Measurements from ENCODE around the gene VCAN. TPM values are rescaled to one million over a fixed set of nuclear protein-coding genes. Genes with fewer than 3 reads are reported as not detected.

VCAN gene
- total RNA-seq, 1 donor from 2014 or later: 178 TPM

- no peak for DNase-seq (ENCODE audit: low read depth)
- no peaks in the 10 kb centered on the region for H3K36me3 ChIP-seq (ENCODE audit: control insufficient read depth, insufficient read depth, low read length)
- H3K4me3 ChIP-seq (ENCODE audit: low read depth, low read length): no peak overlapping the region
- H3K27me3 ChIP-seq (ENCODE audit: control insufficient read depth, insufficient read depth, low read length): no peaks in the 10 kb centered on the region
- no peak for TF ChIP-seq CTCF (IDR thresholded peaks at IDR 0.05; ENCODE audit: insufficient read depth, low read length, poor library complexity, severe bottlenecking)
Observed at GRCh38 chr5:83527221-83527620, 55.7 kb downstream of the VCAN start.

GRCh38 chr5:83527722-83528438, 56.3 kb downstream of the VCAN start:
- TF ChIP-seq CTCF (IDR thresholded peaks at IDR 0.05; ENCODE audit: insufficient read depth, low read length, poor library complexity, severe bottlenecking): no peak

GRCh38 chr5:83528439-83528769, 56.9 kb downstream of the VCAN start:
- no peaks in the 10 kb centered on the region for H3K27me3 ChIP-seq (ENCODE audit: control insufficient read depth, insufficient read depth, low read length)
- no peaks in the 10 kb centered on the region for H3K36me3 ChIP-seq (ENCODE audit: control insufficient read depth, insufficient read depth, low read length)
- H3K4me3 ChIP-seq (ENCODE audit: low read depth, low read length): no peak overlapping the region
- DNase-seq (ENCODE audit: low read depth): no peak
- TF ChIP-seq CTCF (IDR thresholded peaks at IDR 0.05; ENCODE audit: insufficient read depth, low read length, poor library complexity, severe bottlenecking): no peak

More at GRCh38 chr5:83527722-83528438, 56.3 kb downstream of the VCAN start:
- Histone ChIP-seq H3K27me3 (ENCODE audit: control insufficient read depth, insufficient read depth, low read length) (no peaks in the 10 kb centered on the region), H3K4me3 (ENCODE audit: low read depth, low read length) (no peak overlapping the region), H3K36me3 (ENCODE audit: control insufficient read depth, insufficient read depth, low read length) (no peaks in the 10 kb centered on the region)
- DNase-seq (ENCODE audit: low read depth): no peak

- H3K36me3 ChIP-seq (ENCODE audit: control insufficient read depth, insufficient read depth, low read length): no peaks in the 10 kb centered on the region
- no peak for DNase-seq (ENCODE audit: low read depth)
- H3K4me3 ChIP-seq (ENCODE audit: low read depth, low read length): no peak overlapping the region
- H3K27me3 ChIP-seq (ENCODE audit: control insufficient read depth, insufficient read depth, low read length): no peaks in the 10 kb centered on the region
- no peak for TF ChIP-seq CTCF (IDR thresholded peaks at IDR 0.05; ENCODE audit: insufficient read depth, low read length, poor library complexity, severe bottlenecking)
Observed at GRCh38 chr5:83530193-83530592, 58.6 kb downstream of the VCAN start.

GRCh38 chr5:83531661-83532060, 60.1 kb downstream of the VCAN start:
- no peaks in the 10 kb centered on the region for H3K27me3 ChIP-seq (ENCODE audit: control insufficient read depth, insufficient read depth, low read length)
- DNase-seq (ENCODE audit: low read depth): no peak
- H3K4me3 ChIP-seq (ENCODE audit: low read depth, low read length): no peak overlapping the region
- H3K36me3 ChIP-seq (ENCODE audit: control insufficient read depth, insufficient read depth, low read length): no peaks in the 10 kb centered on the region
- TF ChIP-seq CTCF (IDR thresholded peaks at IDR 0.05; ENCODE audit: insufficient read depth, low read length, poor library complexity, severe bottlenecking): no peak
